HG02610 (cell line): ENCODE measurements around the gene PEAK1.
"Not testable (repeated sequence)": the region's sequence is repeated elsewhere in the genome, so short reads cannot be mapped to it uniquely, and the experiment has no call there.

ENCODE experiments used
- ATAC-seq: cut with Tn5 transposase; IDR thresholded peaks from one replicate; pipeline ENCODE4 v1.9.1; 2021; ENCODE audit warnings: mild to moderate bottlenecking, moderate library complexity; ENCODE audit not compliant: unreplicated experiment

PEAK1 gene

GRCh38 chr15:77311618-77312398 is 108.1 kb downstream of the PEAK1 start:
- ATAC-seq: no peak

- no peak for ATAC-seq
These were observed 108.9 kb downstream of the PEAK1 start for GRCh38 chr15:77311020-77311419.

- no peak for ATAC-seq
These were observed 110.5 kb downstream of the PEAK1 start for GRCh38 chr15:77309392-77309791.

- no peak for ATAC-seq
These were observed 114.0 kb downstream of the PEAK1 start for GRCh38 chr15:77305953-77306352.

GRCh38 chr15:77296773-77297337 is 123.0 kb downstream of the PEAK1 start:
- ATAC-seq: no peak

- no peak for ATAC-seq
These were observed 124.5 kb downstream of the PEAK1 start for GRCh38 chr15:77295446-77295845.

- ATAC-seq: no peak
These were observed 126.8 kb downstream of the PEAK1 start for GRCh38 chr15:77292969-77293558.

- no peak for ATAC-seq
These were observed 128.8 kb downstream of the PEAK1 start for GRCh38 chr15:77291107-77291506.

GRCh38 chr15:77287385-77287784 is 132.5 kb downstream of the PEAK1 start:
- no peak for ATAC-seq

- ATAC-seq: no peak
These were observed 134.6 kb downstream of the PEAK1 start for GRCh38 chr15:77285057-77285997.

- ATAC-seq: no peak
These were observed 137.6 kb downstream of the PEAK1 start for GRCh38 chr15:77282333-77282732.

GRCh38 chr15:77276943-77277342 is 143.0 kb downstream of the PEAK1 start:
- no peak for ATAC-seq

GRCh38 chr15:77276096-77276495 is 143.8 kb downstream of the PEAK1 start:
- ATAC-seq: no peak

- ATAC-seq: not testable (repeated sequence)
These were observed 146.8 kb downstream of the PEAK1 start for GRCh38 chr15:77273136-77273535.

- ATAC-seq: no peak
These were observed 153.1 kb downstream of the PEAK1 start for GRCh38 chr15:77266708-77267386.

- ATAC-seq: no peak
These were observed 164.5 kb downstream of the PEAK1 start for GRCh38 chr15:77255385-77255784.

GRCh38 chr15:77251662-77252061 is 168.2 kb downstream of the PEAK1 start:
- no peak for ATAC-seq

GRCh38 chr15:77247116-77247515 is 172.8 kb downstream of the PEAK1 start:
- no peak for ATAC-seq

- no peak for ATAC-seq
These were observed 176.0 kb downstream of the PEAK1 start for GRCh38 chr15:77243716-77244401.

GRCh38 chr15:77243135-77243534 is 176.8 kb downstream of the PEAK1 start:
- no peak for ATAC-seq
